ENCODE measurements around the gene WDR64.

WDR64 gene

GRCh38 chr1:241652012-241652411 lies at the start of gene WDR64:
Gene WDR64, plus strand, starts transcription at chr1:241652281. Its CDS starts 204 bp downstream, at chr1:241652485.
- DNase-seq (ENCODE audit: low read depth in 2 of 2) = no peak

GRCh38 chr1:241603731-241604245 lies 48.3 kb upstream of the WDR64 start:
- DNase-seq (ENCODE audit: low read depth in 2 of 2) = no peak

- no peak for DNase-seq (ENCODE audit: low read depth in 2 of 2)
Observed at GRCh38 chr1:241605146-241605805, 46.8 kb upstream of the WDR64 start.

- DNase-seq (ENCODE audit: low read depth in 2 of 2) = no peak
Observed at GRCh38 chr1:241606544-241606943, 45.5 kb upstream of the WDR64 start.

- DNase-seq (ENCODE audit: low read depth in 2 of 2) = no peak
Observed at GRCh38 chr1:241607497-241607896, 44.6 kb upstream of the WDR64 start.

GRCh38 chr1:241608379-241609033 lies 43.6 kb upstream of the WDR64 start:
- DNase-seq (ENCODE audit: low read depth in 2 of 2) = no peak

GRCh38 chr1:241610056-241610815 lies 41.8 kb upstream of the WDR64 start:
- DNase-seq (ENCODE audit: low read depth in 2 of 2) = no peak

GRCh38 chr1:241611063-241611462 lies 41.0 kb upstream of the WDR64 start:
- no peak for DNase-seq (ENCODE audit: low read depth in 2 of 2)

GRCh38 chr1:241611736-241612135 lies 40.3 kb upstream of the WDR64 start:
- DNase-seq (ENCODE audit: low read depth in 2 of 2) = no peak

- DNase-seq (ENCODE audit: low read depth in 2 of 2) = no peak
Observed at GRCh38 chr1:241612533-241613477, 39.3 kb upstream of the WDR64 start.

- no peak for DNase-seq (ENCODE audit: low read depth in 2 of 2)
Observed at GRCh38 chr1:241614144-241614543, 37.9 kb upstream of the WDR64 start.

GRCh38 chr1:241614572-241614971 lies 37.5 kb upstream of the WDR64 start:
- DNase-seq (ENCODE audit: low read depth in 2 of 2) = no peak

GRCh38 chr1:241615043-241615974 lies 36.8 kb upstream of the WDR64 start:
- no peak for DNase-seq (ENCODE audit: low read depth in 2 of 2)

GRCh38 chr1:241617426-241617825 lies 34.7 kb upstream of the WDR64 start:
- no peak for DNase-seq (ENCODE audit: low read depth in 2 of 2)

GRCh38 chr1:241622669-241623068 lies 29.4 kb upstream of the WDR64 start:
- no peak for DNase-seq (ENCODE audit: low read depth in 2 of 2)

GRCh38 chr1:241624935-241625334 lies 27.1 kb upstream of the WDR64 start:
- no peak for DNase-seq (ENCODE audit: low read depth in 2 of 2)

- DNase-seq (ENCODE audit: low read depth in 2 of 2) = no peak
Observed at GRCh38 chr1:241627453-241628259, 24.4 kb upstream of the WDR64 start.

GRCh38 chr1:241630005-241630404 lies 22.1 kb upstream of the WDR64 start:
- no peak for DNase-seq (ENCODE audit: low read depth in 2 of 2)

GRCh38 chr1:241630476-241630875 lies 21.6 kb upstream of the WDR64 start:
- no peak for DNase-seq (ENCODE audit: low read depth in 2 of 2)

GRCh38 chr1:241630899-241631298 lies 21.2 kb upstream of the WDR64 start:
- no peak for DNase-seq (ENCODE audit: low read depth in 2 of 2)
